Type B pancreatic cell (in vitro differentiated cells): ENCODE data around the gene PRKAB2. TPM values are rescaled to one million over a fixed set of nuclear protein-coding genes. Genes with fewer than 3 reads are reported as not detected.
"Not testable (repeated sequence)": the region's sequence is repeated elsewhere in the genome, so short reads cannot be mapped to it uniquely, and the experiment has no call there.

Experiments used
- DNase-seq: peaks from one replicate; pipeline ENCODE4 v3.0.0; 2021; ENCODE audit warnings: mixed read lengths; ENCODE audit not compliant: unreplicated experiment; ENCODE audit errors: extremely low spot score
- H3K27ac Mint-ChIP-seq: 2 replicates; pipeline ENCODE4 v1.8.0; 2021; ENCODE audit warnings: mild to moderate bottlenecking, mixed read lengths
- H3K27me3 Mint-ChIP-seq: 2 replicates; pipeline ENCODE4 v1.8.0; 2021; ENCODE audit warnings: mixed read lengths
- H3K36me3 Mint-ChIP-seq: 2 replicates; pipeline ENCODE4 v1.8.0; 2021; ENCODE audit warnings: mixed read lengths
- H3K4me1 Mint-ChIP-seq: one replicate; pipeline ENCODE4 v1.8.0; 2021; ENCODE audit warnings: mixed read lengths; ENCODE audit not compliant: unreplicated experiment
- H3K4me3 Mint-ChIP-seq: 2 replicates; pipeline ENCODE4 v1.8.0; 2021; ENCODE audit warnings: mild to moderate bottlenecking, mixed read lengths
- H3K9me3 Mint-ChIP-seq: 2 replicates; pipeline ENCODE4 v1.8.0; 2021; ENCODE audit warnings: mixed read lengths
- CTCF ChIP-seq: fragments of 200-600 bp; sonication (generic); conservative IDR thresholded peaks from 2 replicates; pipeline ENCODE4 v1.5.0; 2021; ENCODE audit warnings: antibody characterized with exemption, mild to moderate bottlenecking
- total RNA-seq: library from RNA; stranded (reverse); gene quantifications from 2 replicates; pipeline ENCODE4 v1.2.1, GENCODE V29; 2021; ENCODE audit warnings: low replicate concordance

Gene PRKAB2
- total RNA-seq, 1 donor from 2014 or later: 23.1 TPM

- no peaks in the 10 kb centered on the region for H3K36me3 Mint-ChIP-seq
Measured at GRCh38 chr1:147111381-147112130, 60.7 kb downstream of the PRKAB2 start.

GRCh38 chr1:147110872-147111271 is 61.4 kb downstream of the PRKAB2 start:
- no peak overlapping the region for H3K4me3 Mint-ChIP-seq
- no peaks in the 10 kb centered on the region for H3K9me3 Mint-ChIP-seq
- no peaks in the 10 kb centered on the region for H3K36me3 Mint-ChIP-seq
- H3K4me1 Mint-ChIP-seq: peaks cover 4% of the 10 kb centered on the region
- TF ChIP-seq CTCF: no peak
- H3K27me3 Mint-ChIP-seq: peaks cover 12% of the 10 kb centered on the region
- DNase-seq: no peak
- no peak overlapping the region for H3K27ac Mint-ChIP-seq

More at GRCh38 chr1:147111381-147112130, 60.7 kb downstream of the PRKAB2 start:
- H3K9me3 Mint-ChIP-seq: no peaks in the 10 kb centered on the region
- no peak overlapping the region for H3K4me3 Mint-ChIP-seq
- peaks cover 7% of the 10 kb centered on the region for H3K27me3 Mint-ChIP-seq
- DNase-seq: no peak
- TF ChIP-seq CTCF: no peak
- peaks cover 4% of the 10 kb centered on the region for H3K4me1 Mint-ChIP-seq
- no peak overlapping the region for H3K27ac Mint-ChIP-seq

GRCh38 chr1:147110434-147110833 is 61.8 kb downstream of the PRKAB2 start:
- no peaks in the 10 kb centered on the region for H3K9me3 Mint-ChIP-seq
- H3K27me3 Mint-ChIP-seq: peaks cover 12% of the 10 kb centered on the region
- H3K36me3 Mint-ChIP-seq: no peaks in the 10 kb centered on the region
- TF ChIP-seq CTCF: no peak
- no peak overlapping the region for H3K4me3 Mint-ChIP-seq
- DNase-seq: no peak
- peaks cover 4% of the 10 kb centered on the region for H3K4me1 Mint-ChIP-seq
- H3K27ac Mint-ChIP-seq: no peak overlapping the region

- Mint-ChIP-seq H3K27ac (no peak overlapping the region), H3K4me1 (peaks cover 4% of the 10 kb centered on the region), H3K27me3 (peaks cover 12% of the 10 kb centered on the region), H3K36me3 (no peaks in the 10 kb centered on the region), H3K4me3 (no peak overlapping the region), H3K9me3 (no peaks in the 10 kb centered on the region)
- DNase-seq: no peak
- TF ChIP-seq CTCF: no peak
Measured at GRCh38 chr1:147109762-147110161, 62.5 kb downstream of the PRKAB2 start.

GRCh38 chr1:147109041-147109440 is 63.2 kb downstream of the PRKAB2 start:
- TF ChIP-seq CTCF: no peak
- H3K4me3 Mint-ChIP-seq: no peak overlapping the region
- H3K4me1 Mint-ChIP-seq: peaks cover 4% of the 10 kb centered on the region
- no peaks in the 10 kb centered on the region for H3K9me3 Mint-ChIP-seq
- no peaks in the 10 kb centered on the region for H3K36me3 Mint-ChIP-seq
- no peak for DNase-seq
- H3K27me3 Mint-ChIP-seq: peaks cover 12% of the 10 kb centered on the region
- no peak overlapping the region for H3K27ac Mint-ChIP-seq

GRCh38 chr1:147106407-147106881 is 65.8 kb downstream of the PRKAB2 start:
- not testable (repeated sequence) for DNase-seq, H3K4me1 Mint-ChIP-seq, H3K36me3 Mint-ChIP-seq

More at GRCh38 chr1:147106407-147106881, 65.8 kb downstream of the PRKAB2 start:
- not testable (repeated sequence) for H3K4me3 Mint-ChIP-seq, H3K9me3 Mint-ChIP-seq
- H3K27me3 Mint-ChIP-seq: peaks cover 12% of the 10 kb centered on the region
- H3K27ac Mint-ChIP-seq: peak overlapping the region; percentile 39
